ENCODE data around the gene RNF25. TPM values are rescaled to one million over a fixed set of nuclear protein-coding genes. Genes with fewer than 3 reads are reported as not detected.

The RNF25 gene, protein sequence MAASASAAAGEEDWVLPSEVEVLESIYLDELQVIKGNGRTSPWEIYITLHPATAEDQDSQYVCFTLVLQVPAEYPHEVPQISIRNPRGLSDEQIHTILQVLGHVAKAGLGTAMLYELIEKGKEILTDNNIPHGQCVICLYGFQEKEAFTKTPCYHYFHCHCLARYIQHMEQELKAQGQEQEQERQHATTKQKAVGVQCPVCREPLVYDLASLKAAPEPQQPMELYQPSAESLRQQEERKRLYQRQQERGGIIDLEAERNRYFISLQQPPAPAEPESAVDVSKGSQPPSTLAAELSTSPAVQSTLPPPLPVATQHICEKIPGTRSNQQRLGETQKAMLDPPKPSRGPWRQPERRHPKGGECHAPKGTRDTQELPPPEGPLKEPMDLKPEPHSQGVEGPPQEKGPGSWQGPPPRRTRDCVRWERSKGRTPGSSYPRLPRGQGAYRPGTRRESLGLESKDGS
- 47.0 to 59.1 TPM (median 47.9 TPM) in 5 replicates for total RNA-seq (2022; extraction: Qiagen RNA extraction; ENCODE audit: low read depth)

DNA sequence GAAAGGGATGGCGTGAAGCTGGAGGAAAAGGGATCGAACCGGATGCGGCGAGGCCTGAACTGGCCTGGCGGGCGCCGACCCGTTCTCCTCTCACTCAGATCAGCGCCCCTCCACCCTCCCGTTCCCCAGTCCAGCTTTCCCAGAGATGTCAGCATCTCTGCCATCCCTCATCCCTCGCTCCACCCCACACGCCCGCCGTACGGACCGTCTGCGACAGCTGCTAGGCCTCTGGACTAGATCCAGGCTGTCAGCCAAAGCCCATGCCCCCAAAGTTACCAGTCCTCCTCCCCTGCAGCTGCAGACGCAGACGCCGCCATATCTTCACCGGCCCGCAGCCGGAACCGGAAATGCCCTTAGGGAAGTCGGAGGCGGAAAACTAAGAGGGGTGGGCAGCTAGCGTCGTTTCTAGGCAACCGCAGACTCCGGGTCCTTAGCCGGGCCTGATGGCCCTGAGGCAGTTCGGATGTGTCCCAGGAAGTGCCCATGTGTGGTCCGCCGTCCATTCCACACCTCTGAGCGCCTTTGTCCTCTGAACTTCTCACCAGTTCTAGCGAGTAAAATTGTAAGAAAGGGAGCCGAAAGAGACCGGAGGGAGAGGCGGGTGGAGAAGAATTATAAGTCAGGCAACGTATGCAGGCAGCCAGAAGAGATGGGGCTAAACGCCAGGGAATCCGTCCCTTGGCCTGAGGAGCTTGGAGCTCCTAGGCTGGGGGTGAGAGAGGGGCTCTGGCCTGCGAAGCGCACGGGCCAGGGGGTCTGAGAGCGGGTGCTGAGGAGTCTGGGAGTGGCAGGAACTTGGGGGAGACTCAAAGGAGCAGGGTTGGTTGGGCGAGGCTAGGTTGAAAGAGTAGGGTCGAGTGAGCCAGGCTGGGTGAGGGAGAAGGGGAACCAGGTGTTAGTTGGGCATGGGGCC, at the start of gene RNF25, which contains the start of gene STK36:
TSS of gene RNF25 (minus strand) at position 349 of the 913 bp plus-strand sequence. CDS start at position 317, 32 bp downstream.
TSS of gene STK36 (plus strand) at position 433 of the 913 bp plus-strand sequence. CDS start 744 bp downstream, outside the sequence.

DNA sequence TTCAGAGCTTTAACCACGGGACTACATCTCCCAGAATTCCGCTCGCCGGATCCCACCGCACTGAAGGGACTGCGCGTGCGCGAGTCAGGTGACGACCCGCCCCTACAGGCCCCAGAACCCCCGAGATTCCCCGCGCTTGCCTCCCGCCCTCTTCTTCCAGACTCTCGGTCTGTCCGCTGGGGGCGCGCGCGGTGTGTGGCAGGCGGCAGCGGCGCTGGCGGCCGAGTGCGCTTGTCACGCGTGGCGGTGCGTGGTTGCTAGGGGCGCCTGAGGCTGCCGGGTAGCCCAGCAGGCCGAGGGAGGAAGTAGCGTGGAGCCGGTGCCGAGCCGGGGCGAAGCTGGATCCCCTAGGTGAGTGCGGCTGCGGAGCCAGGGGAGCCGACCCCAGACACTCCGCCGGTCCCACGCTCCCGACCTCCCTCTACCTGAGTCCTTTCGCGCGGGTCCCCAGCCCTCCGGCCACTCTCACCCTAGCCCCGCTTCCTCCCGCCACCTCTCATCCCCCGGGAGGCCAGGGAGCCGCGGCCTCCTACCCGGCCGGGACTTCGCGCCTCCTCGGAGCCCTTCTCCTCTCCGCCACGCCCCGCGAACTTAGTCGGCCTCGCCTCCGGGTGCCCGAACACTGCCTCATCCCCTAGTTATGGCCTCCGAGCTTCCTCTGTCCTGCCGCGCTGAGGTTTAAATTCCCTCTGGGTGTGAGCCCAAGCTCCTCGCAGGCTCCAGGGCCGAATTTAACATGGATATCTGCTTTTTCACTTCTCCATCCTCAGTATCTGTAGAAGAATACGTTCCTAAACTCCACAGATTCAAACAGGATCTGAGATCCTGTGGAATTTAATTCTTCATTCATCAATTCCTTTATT, 39.1 kb upstream of the RNF25 start, which contains the start of gene TTLL4:
TSS of gene TTLL4 (plus strand) at position 149 of the 863 bp plus-strand sequence. CDS start 26,842 bp downstream, outside the sequence.

GRCh38 chr2:218659258-218659987, 12.4 kb downstream of the RNF25 start, which contains the start of the genes BCS1L and ZNF142:
BCS1L (plus strand) TSS chr2:218659683; CDS start chr2:218660988, 1,305 bp downstream.
ZNF142 (minus strand) TSS chr2:218659623; CDS start chr2:218656429, 3,194 bp downstream.

Other genes starting within 250 kb of the RNF25 start
- 4.5 to 5.7 TPM (median 5.4 TPM) in 5 replicates for gene USP37, start 103.7 kb downstream of the RNF25 start, total RNA-seq (2022; extraction: Qiagen RNA extraction; ENCODE audit: low read depth)
- gene CNOT9, start 103.2 kb downstream of the RNF25 start, total RNA-seq (2022; extraction: Qiagen RNA extraction; ENCODE audit: low read depth) = 41.8 to 50.1 TPM (median 43.6 TPM) in 5 replicates
- gene PLCD4, start 64.1 kb downstream of the RNF25 start, total RNA-seq (2022; extraction: Qiagen RNA extraction; ENCODE audit: low read depth) = 0.29 to 0.71 TPM (median 0.53 TPM) in 5 replicates
- gene ZNF142, start 12.4 kb downstream of the RNF25 start, total RNA-seq (2022; extraction: Qiagen RNA extraction; ENCODE audit: low read depth) = 12.5 to 17.7 TPM (median 15.2 TPM) in 5 replicates
- 39.0 to 53.1 TPM (median 42.4 TPM) in 5 replicates for gene BCS1L, start 12.3 kb downstream of the RNF25 start, total RNA-seq (2022; extraction: Qiagen RNA extraction; ENCODE audit: low read depth)
- gene STK36, start 84 bp upstream of the RNF25 start, total RNA-seq (2022; extraction: Qiagen RNA extraction; ENCODE audit: low read depth) = 8.6 to 13.8 TPM (median 12.4 TPM) in 5 replicates
- gene TTLL4, start 38.8 kb upstream of the RNF25 start, total RNA-seq (2022; extraction: Qiagen RNA extraction; ENCODE audit: low read depth) = 25.1 to 30.9 TPM (median 29.3 TPM) in 5 replicates
- gene CYP27A1, start 110.1 kb upstream of the RNF25 start, total RNA-seq (2022; extraction: Qiagen RNA extraction; ENCODE audit: low read depth) = 0.10 to 0.18 TPM (median 0.17 TPM) in 5 replicates
- gene PRKAG3, start 159.8 kb upstream of the RNF25 start, total RNA-seq (2022; extraction: Qiagen RNA extraction; ENCODE audit: low read depth) = not detected in 5 replicates
- 0.14 to 0.24 TPM (median 0.22 TPM) in 4 of 5 replicates, not detected in the other for gene WNT6, start 187.8 kb upstream of the RNF25 start, total RNA-seq (2022; extraction: Qiagen RNA extraction; ENCODE audit: low read depth)
- 0.07 to 0.31 TPM in 2 of 5 replicates, not detected in the others for gene WNT10A, start 208.8 kb upstream of the RNF25 start, total RNA-seq (2022; extraction: Qiagen RNA extraction; ENCODE audit: low read depth)